ENCODE data around the gene S100A11. TPM values are rescaled to one million over a fixed set of nuclear protein-coding genes. Genes with fewer than 3 reads are reported as not detected.
A peak's percentile ranks its signal among the peaks of the same experiment; 100 is the strongest.
"Not testable (repeated sequence)": the region's sequence is repeated elsewhere in the genome, so short reads cannot be mapped to it uniquely, and the experiment has no call there.

S100A11 gene
- total RNA-seq, result 12.3 and 24.6 TPM in 2 replicates

DNA sequence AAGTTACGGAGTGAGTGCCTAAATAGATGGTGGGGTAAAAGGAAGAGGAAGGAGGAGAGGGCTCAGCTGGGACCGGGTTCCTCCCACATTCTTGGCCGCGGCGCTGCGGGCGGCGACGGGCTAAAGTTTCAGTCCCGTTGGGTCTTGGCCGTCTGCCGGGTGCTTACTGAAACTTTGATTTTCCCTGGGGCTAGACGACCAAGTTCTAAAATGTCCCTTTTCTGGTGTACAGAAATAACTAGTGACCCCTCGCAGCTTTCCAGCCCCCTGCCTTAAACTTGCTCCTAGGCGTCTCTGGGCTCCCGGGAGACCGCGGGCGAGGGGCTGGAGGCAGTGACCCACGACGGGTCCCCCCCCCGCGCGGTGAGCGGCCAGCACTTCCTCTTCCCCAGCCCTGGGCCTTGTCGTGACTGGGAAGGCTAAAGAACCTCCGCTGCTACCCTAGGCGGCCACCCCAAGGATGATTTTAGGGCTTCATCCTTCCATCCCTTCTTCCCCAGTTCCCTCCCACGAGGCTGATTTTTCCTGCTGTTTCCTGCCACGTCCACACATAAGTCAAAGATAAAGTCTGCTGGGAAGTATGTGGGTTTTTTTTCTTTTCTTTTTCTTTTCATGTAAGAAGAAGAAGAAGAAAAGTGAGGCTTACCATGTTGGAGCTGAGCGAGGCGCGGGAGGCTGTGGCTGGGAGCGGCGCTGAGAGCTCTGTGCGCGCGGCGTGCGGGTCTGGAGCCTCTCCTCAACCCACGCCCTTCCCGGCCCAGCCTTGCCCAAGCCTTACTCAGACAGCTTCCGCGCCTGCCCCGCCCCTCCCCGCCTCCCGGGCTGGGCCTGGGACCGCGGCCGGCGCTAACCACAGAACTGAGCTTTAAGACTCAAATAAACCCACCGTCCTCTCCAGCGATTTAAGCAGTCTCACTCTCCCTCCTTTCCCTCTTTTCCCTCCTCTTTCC lies at the start of gene S100A11:
S100A11 (minus strand) TSS at position 738 of the 950 bp plus-strand sequence; CDS start at position 649, 89 bp downstream.
- DNase-seq, result peak; percentile 84

DNA sequence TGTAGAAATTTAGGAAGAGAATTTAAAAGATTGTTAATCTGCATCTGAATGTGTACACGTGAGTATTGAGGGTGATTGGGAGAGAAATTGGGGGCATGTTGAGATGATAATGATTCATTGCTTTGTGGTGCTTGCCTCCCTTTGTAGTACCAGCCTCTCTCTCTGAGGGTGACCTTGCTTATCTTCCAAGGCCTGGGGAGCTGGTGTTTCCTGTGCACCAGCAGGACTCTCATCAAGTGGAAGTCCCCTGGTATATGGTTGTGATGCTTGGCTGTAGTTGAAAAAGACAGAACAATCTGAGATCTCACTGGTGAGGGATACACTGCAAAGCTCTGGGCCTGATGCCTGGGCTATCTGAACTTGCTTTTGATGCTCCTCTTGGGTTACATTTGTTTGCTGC lies 48.0 kb upstream of the S100A11 start:
- DNase-seq, result no peak

- DNase-seq, result not testable (repeated sequence)
Observed at GRCh38 chr1:152081026-152081425, 44.2 kb upstream of the S100A11 start.

GRCh38 chr1:152080494-152080893 lies 43.7 kb upstream of the S100A11 start:
- DNase-seq, result not testable (repeated sequence)

DNA sequence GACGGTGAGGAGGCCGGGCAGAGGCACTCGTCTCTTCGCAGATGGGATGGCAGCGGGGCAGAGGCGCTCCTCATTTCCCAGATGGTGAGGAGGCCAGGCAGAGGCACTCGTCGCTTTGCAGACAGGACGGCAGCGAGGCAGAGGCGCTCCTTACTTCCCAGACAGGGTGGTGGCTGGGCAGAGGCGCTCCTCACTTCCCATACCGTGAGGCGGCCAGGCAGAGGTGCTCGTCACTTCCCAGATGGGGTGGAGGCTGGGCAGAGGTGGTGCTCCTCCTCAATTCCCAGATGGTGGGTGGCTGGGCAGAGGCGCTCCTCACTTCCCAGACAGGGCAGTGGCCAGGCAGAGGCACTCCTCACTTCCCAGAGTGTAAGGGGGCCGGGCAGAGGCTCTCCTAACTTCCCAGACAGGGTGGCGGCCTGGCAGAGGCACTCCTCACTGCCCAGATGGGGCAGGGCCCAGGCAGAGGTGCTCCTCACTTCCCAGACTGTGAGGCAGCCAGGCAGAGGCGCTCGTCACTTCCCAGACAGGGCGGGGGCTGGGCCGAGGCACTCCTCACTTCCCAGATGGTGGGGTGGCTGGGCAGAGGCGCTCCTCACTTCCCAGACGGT lies 42.1 kb upstream of the S100A11 start:
- DNase-seq, result no peak

DNA sequence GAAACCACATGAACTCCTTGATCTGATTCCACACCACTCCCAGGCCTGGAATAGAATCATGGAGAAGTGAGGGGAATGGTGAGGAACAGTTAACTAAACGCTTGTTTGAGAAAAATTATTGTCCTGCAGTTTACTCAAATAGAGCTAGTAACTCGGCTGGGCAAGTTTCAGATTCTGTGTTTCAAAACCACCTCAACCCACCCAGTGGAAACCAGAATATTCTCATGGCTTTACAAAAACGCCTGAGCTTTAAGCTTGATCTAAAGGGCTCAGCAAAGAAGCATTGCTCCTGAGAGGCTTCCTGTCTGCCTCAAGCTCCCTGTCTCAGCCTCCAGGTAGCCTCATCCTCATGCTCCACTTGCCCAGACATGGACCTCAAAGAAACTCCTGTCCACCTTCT lies 35.5 kb upstream of the S100A11 start:
- DNase-seq, result no peak

DNA sequence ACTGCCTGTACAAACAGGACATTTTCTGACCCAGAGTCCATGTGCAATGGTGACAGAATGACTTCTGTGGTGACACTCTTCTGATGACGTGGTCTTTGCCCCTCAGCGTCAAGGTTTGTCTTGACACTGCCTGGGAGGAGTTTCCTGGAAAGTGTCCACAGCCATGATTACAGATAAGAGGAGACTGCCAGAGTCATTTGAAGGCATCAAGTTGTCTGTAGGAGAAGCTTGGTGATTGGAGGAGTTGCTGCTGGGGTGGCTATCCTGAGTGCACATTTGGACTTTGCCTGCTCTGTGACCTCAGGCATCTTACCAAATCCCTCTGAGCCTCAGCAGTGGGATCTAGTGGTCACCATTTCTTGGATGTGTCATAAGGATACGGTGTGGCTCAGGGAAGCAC lies 34.3 kb upstream of the S100A11 start:
- no peak for DNase-seq

DNA sequence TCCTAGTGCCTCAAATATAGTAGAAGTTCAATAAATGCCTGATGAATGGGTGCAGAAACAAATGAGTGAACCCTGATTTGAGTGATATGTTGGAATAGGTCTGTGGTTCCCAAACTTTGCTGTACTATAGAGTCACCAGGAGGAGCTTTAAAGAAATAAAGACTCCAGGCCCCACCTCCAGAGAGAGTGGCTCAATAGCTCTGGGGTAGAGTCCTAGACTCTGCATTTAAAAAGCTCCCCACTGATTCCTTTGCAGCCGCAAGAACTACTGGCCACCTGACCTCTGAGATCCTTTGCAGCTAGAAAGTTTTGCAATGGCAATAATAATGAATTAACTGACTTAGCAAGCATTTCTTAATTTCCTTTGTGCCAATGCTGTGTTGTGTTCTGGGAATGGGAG lies 31.1 kb upstream of the S100A11 start:
- no peak for DNase-seq

DNA sequence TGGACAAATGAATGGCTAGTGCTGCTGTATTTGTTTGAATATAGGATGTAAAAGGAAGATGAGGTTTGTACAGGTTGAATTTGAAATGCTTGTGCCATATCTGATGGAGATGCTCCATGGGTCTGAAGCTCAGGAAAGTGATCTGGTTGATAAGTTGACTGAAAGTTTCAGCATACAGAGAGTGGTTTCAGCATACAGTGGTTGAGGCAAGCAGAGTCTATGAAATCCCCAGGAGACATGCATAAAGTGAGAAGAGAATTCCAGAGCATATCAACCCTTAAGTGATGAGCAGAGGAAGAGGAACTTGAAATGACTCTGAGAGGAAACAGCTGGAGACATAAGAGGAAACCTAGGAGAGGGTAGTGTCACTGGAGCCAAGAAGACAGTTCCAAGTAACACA lies 30.3 kb upstream of the S100A11 start:
- DNase-seq, result no peak

- DNase-seq, result no peak
Observed at GRCh38 chr1:152061952-152062351, 25.1 kb upstream of the S100A11 start.

DNA sequence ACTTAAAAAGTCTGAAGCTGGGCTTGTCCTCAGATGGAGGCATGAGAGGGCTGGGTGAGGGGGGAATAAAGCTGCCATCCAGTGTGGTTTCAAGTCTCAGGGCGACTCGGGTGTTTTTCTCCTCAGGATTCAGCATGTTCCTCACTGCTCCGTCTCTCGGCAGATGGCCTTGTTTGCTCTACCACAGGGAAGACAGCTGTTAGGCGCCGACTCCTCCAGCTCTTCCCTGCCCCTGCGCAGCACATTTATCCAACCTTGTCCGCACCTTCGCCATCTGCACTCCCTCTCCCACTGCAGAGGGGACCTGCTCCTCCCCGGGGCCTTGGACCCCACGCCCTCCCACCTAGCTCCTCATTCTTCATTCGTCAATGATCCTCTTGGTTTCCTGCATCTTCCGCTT lies 16.6 kb upstream of the S100A11 start:
- no peak for DNase-seq

DNA sequence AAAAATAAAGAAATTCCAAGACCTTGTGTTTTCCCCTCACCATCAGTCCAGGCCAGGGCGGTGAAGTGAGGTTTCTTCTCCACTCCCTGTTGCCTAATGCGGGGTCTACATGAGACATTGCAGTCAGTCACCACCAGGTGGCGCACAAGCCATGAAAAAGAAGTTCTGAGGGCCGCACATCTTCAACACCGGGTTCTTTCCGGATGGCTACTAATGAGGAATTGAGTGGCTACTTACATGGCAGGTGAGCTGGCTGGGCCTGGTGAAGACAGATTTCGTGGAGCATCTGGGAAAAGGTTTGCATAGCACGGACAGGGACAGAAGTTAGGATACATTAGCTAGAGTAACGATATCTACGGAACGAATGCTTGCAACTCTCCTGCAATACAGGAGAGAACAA lies 15.8 kb upstream of the S100A11 start:
- peak; percentile 84 for DNase-seq

DNA sequence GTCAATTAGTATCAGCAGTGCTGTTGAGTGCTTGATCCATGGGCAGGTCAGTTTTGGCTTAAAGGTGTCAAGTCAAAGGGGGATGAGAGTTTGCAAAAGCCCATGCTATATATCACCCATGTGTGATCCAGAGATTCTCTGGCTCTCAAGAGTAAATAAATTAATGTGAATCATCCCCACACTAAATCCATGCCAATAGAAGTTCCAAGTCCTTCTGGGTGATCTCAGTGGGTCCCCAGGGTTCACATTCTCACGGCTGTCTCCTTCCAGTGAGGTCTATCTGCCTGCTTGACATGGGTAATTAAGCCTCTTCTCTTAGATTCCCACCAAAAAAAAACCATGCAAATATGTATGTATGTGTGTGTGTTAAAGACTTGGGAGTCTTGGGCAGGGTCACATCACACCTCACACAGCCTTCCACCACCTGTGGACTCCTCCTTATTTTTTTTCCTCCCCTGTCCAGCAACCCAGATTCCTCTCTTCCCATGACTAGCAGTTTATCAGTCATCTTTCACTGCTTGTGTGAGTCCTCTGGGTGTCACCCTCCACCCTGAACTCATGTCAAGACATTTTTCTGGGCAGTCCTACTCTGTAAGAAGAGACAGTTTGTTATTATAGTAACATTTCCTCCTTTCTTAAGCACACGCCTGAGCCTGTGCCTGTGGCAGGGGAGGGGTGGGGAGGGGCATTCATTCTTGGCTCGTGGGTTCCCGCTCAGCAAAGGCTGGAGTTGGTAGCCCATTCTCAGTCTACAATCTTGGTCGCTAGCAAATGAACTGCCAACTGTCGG lies 14.3 kb upstream of the S100A11 start:
- no peak for DNase-seq

GRCh38 chr1:152049291-152050083 lies 12.7 kb upstream of the S100A11 start:
- DNase-seq, result no peak

- DNase-seq, result no peak
Observed at GRCh38 chr1:152048416-152049009, 11.7 kb upstream of the S100A11 start.

GRCh38 chr1:152047730-152048415 lies 11.1 kb upstream of the S100A11 start:
- DNase-seq, result peak; percentile 93

DNA sequence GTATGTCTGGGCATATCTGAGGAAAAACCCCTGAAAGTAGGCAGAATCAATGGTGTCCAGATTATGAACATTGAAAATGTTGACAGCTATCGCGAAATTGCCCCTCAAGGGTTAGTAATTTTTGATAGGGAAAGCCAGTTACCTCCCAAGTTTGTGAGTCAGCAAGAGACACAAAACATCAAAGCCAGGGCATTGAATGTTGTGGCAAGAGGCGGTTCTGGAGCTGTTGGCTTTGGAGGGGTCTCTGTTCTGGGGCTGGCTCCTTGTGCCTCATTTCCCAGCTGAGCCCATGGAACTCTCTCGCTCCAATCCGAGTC lies 10.6 kb upstream of the S100A11 start:
- no peak for DNase-seq

- peak; percentile 17 for DNase-seq
Observed at GRCh38 chr1:152044386-152044785, 7.6 kb upstream of the S100A11 start.

- no peak for DNase-seq
Observed at GRCh38 chr1:152043870-152044269, 7.1 kb upstream of the S100A11 start.

DNA sequence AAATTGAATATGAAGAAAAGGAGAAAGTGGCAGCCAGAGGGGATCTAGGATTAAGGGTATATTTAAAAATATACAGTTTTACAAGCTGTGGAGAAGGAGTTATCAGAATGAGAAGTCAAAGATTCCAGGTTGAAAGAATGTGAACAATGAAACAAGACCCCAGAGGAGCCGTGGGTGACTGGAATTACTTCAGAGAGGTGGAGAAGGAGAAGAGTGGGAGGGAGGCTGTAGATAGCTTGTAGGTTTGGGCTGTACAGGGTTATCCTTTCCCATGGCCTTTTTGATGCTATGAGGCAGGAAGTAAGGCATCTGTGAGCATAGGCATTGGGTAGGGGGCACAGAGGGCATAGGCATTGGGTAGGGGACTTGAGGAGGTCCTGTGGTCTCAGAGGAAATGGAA lies 5.2 kb upstream of the S100A11 start:
- no peak for DNase-seq

DNA sequence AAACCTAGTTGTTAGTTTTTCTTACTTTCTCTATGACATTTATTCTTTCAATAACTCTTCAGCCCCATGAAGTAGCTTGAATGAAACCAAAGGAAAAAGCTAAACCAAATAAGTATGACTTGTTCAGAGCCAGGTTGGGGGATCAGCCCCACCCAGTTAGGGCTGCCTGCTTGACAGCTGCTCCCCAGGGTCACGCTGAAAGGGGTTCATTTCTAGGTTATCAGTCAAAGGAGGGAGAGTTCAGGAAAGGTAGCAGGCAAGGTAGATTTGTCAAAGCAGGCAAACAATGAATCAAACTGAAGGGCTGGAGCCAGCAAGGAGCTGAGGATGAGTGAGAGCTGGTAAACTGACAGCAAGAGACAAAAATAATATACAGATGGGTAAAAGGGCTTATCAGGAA lies 3.1 kb upstream of the S100A11 start:
- DNase-seq, result no peak

DNA sequence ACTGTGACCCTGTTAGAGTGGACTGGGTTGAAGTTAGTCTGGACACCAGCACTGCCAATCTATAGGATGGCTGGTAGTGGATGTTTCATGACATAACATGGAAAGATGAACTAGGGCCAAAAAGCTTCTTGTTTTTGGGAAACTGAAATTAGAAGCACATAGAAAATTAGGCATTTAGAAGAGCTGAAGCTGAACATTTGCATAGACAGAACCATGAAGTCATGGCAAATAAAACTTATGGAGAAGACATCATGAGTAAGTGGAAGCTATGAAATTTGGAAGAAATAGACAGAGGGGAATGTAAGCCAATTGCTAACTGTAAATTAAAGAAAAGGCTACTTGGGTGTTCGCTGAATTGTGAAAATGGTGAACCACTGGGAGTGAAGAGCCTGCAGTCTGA lies 2.7 kb upstream of the S100A11 start:
- DNase-seq, result no peak

All from dermis blood vessel endothelial cell (primary cell).